HG03064 (cell line): ENCODE measurements around the gene ATXN10.

Experiments used
- ATAC-seq: cut with Tn5 transposase; IDR thresholded peaks from one replicate; pipeline ENCODE4 v1.9.1; 2021; ENCODE audit warnings: low read depth; ENCODE audit not compliant: unreplicated experiment

The ATXN10 gene

DNA sequence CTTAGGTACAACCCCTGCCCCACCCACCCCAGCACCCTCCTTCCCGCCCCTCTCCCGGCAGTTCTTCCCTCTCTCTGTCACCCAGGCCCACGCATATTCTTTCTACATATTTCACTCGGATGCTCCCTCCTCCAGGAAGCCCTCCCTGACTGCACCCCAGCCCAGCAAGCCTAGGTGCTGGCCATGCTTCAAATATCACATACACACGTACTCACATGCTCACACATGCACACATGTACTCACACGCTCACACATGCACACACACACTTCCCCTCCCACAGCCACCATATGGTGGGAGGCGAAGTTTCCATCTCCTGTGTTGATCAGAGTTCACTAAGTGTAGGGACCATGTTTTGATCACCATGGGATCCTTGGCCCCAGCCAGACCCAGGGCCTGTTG, 214.9 kb downstream of the ATXN10 start:
- ATAC-seq, result no peak

DNA sequence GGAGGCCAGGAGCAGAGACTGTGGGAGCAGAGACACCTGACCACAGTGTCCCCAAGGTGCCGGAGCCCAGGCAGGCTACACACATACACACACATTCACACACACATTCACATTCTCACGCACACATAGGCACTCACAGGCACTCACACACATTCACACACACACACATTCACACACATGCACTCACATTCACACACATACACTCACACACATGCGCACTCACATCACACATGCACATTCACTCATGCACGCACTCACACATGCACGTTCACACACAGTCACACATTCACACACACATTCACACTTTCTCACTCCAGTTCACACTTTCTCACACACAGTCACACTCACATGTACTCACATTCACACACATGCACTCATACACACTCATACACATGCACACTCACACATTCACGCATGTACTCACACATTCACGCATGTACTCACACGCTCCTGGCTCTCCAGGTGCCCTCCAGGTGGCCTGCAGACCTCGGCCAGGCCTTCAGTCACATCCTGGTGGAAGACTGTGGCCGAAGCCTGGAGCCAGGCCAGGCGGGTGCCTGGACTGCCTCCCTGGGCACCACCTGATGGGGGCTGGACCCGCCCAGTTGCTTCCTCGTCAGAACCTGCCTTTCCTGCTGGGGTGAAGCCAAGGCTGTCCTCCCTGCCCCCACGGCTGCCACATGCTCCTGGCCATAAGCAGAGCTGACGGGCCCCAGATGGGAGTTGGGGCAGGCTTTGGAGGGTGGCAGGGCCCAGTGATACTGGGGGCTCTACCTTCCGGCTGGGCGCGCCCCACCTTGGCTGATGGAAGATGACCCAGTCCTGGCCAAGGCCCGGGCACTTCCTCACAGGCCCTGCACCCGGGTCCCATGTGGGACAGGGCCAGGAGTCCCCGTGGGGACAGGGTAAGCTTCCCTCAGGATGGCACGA, 215.8 kb downstream of the ATXN10 start:
- ATAC-seq, result no peak

DNA sequence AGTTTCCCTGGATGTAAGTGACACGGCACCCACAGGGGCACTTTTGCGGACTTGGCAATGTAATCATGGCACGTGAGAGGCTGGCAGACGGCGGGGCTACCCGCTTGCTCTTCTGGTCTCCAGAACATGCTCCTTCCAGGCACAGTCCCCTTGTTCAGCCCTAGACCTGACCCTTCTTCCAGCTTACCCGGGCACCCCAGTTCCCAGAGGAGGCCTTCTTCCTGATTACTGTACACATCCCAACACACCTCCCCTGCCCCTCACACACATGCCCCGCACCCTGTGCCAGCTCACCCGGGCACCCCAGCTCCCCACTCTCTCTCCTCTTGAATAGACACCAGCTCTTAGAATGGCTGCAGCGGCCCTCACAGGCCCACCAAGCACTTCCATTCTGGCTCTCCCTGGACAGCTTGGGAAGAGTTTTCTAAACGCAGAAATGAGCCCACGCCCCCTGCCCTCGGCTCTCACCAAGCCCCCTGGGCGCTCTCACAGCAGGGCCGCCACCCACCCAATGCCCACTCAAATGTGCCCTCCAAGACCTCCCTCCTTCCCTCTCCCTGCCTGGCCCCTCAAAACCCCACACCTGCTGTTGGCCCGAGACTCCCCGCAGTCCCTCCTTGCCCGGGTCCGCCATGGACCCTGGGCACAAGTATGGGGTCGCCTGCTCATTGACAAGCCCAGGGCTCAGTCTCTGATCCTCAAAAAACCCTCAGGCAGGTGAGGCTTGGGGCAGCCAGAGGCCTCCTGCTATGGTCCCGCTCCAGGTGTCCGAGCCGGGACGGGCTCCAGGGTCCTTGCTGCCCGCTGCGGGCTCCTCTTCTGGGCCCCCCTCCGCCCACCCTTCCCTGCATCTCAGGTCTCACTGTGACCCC, 216.8 kb downstream of the ATXN10 start:
- ATAC-seq, result no peak

DNA sequence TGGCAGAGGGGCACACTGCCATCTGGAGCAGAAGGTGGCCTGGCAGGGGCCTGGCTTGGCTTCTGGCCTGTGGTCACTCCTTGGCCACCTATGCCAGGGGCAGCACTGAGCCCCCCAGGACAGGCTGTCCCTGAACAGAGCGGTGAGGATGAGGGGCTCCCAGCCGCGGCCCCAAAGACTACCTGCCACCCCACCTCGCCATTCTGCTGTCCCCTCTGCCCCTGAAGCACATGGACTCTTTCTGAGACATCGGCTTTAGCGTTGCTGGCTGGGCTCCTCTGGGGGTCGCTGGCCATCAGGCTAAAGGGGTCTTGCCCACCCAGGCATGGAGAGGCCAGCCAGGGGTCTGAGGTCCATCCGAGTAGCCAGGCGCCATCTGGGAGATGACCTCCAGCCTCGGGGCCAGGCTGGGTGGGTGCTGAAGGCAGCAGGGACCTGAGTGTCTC, 217.5 kb downstream of the ATXN10 start:
- ATAC-seq, result no peak

DNA sequence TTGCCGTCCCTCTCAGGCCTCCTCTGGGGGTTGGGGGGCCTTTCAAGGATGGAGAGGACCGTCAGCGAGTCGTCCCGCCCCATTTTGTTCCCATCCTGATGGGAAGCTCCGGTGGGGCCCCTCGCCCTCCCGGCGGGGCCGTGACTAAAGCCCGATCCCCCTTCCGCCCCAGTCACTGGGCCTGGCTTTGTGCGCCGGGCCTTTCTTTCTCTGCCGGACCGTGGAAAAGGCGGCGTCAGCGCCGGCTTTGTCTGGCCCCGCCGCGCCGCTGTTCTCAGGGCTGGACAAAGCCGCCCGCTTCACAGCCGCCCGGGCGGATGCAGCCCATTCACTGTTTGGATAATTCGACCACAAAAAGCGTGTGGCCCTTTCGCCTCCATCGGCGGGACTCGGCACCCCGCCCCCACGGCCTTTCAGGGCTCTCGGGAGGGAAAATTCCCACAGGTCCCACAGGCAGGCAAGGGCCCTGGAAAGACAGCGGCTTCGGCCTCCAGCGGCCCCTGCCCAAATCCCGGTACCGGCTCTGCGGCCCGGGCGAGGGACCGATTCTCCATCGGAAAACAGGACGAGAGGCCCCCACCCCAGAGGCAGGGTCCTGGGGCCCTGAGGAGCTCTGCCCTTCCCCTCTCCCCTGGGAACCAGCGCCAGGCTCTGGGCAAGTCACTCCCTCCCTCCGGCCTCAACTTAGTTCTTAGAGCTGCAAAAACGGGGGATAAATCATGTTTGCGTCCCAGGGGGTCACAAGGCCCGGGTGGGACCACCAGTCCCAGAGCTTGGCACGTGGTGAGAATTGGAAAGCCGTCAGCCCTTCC, 218.1 kb downstream of the ATXN10 start:
- ATAC-seq, result no peak

DNA sequence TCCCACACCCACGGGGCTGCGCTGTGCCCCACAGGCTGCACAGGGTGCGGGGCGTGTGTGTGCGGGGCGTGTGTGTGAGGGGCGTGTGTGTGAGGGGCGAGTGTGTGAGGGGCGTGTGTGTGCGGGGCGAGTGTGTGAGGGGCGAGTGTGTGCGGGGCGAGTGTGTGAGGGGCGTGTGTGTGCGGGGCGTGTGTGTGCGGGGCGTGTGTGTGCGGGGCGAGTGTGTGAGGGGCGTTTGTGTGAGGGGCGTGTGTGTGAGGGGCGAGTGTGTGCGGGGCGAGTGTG, 218.7 kb downstream of the ATXN10 start:
- no peak for ATAC-seq

DNA sequence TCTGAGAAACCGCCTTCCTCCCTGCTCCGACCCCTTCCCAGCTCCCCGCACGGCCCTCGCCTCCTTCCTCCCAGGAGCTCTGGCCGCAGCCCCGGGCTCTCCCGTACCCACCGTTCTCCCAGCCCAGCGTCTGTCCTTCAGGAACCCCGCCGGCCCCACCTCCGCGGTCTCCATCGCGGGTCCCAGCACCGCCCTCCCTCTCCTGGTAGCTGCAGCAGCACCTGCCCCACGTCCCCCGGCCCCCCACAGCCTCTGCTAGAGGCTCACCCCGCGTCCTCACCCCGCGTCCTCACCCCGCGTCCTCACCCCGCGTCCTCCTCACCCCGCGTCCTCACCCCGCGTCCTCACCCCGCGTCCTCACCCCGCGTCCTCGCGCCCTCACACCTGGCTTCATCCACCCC, 219.4 kb downstream of the ATXN10 start:
- no peak for ATAC-seq

DNA sequence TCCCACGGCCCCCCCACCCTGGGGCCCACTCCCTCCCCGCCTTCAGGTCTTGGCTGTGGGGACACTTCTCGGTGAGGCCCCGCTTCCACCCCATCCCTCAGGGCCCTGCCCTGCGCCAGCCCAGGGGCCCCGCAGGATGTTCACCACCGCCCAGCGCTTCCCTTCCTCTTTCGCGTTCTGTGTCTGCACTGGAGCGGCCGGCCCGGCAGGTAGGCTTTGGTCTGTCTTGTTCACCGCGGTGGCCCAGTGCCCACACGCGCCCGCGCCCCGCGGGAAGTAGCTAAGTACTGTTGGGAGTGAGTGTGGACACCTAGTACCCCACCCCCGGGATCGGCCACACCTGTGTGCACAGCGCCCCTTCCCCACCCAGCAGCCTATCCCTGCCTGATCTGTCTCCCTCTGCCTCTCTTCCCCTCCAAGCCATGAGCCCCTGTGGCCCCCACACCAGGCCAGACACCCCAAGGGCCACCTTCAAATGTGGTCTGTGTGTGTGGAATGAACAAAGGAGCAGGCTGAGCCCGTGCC, 219.9 kb downstream of the ATXN10 start:
- ATAC-seq, result no peak

DNA sequence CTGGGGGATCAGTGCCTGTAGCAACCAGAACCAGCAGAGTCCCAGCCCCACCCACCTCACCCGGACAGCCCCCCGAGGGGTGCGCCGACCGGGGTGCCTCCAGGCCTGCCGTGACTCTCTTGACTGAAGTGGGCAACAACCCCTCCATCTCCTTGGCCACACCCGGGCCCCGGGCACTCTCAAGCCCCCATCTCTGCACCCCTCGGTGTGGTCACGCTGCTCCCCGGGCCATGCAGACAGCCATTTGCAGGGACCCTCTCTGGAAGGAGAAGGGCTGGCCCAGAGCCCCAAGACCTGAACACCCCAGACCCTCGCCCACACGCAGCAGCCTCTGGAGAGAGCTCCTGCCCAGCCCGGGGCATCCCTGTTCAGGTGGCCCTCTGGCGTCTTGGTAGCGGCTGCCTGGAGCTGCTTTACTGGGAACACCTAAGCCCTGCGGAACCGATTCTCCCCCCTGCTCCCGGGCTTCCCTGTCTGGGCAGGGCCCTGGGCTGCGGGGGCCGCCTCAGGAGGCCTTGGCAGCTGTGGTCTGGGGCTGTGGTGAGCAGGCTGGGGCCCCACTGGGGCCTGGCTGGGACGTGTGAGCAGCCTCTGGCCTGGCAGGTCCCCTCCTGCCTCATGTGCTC, 220.5 kb downstream of the ATXN10 start:
- no peak for ATAC-seq

DNA sequence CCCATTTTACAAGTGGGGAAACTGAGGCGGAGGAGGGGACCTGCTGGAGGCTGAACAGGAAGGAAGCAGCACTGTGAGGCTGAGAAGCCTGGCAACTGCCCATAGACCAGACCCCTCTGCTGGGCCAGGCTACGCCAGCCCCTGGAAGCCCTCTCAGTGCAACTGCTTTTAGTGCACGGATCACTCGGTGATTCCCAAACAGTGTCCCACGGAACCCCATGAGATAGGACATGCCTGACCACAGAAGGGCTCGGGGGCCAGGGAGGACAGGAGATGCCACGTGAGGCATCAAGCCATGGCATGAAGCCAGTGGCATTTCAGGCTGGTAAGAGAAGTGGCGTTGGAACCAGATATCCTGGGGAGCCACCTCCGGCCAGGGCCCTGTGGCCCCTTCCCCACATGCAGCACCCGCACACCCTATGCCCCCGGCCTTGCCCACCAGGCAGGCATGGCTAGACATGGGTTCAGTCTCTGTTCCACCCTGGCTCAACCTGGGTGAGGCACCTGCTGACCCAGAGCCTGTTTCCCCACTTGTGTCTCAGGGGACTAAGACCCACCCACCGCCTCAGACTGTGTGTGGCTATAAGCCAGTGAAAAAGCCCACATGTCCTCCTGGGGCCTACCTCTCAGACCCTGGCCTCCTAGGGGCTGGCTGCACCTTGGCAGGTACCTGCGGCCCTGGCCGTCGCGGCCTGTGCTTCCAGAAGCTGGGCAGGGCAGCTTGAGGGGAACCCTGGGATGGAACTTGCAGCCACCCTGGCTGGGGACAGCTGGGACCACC, 221.2 kb downstream of the ATXN10 start:
- ATAC-seq, result no peak

DNA sequence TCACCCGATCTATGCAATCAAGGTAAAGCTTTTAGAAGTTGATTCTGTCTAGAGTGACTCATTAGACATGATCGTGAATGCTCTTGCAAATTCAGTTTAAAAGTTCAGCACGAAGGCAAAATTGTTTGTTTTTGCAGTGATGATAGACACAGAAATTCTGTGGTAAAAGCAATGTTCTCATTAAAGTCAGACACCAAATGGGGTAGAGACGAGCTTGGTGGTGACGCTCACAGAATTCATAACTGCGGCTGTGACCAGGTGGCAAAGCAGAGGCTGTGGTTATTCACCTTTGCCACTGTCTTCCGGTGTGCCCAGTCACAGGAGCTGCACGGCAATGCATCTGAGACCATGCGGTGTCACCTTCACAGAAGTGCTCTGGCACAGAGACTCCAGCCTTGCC, 221.9 kb downstream of the ATXN10 start:
- ATAC-seq, result no peak
